Stomach (tissue), 4 donors: ENCODE measurements around the gene PFKFB4.

Source experiments
- POLR2A ChIP-seq, 4 donors: fragments of 450-650 bp; IDR thresholded peaks; one replicate each; pipeline ENCODE4 v1.6.1; 2016; ENCODE audit warnings: antibody characterized with exemption in 4 of 4, control low read depth in 2 of 4, mild to moderate bottlenecking in 1 of 4, moderate library complexity in 1 of 4
- TF ChIP-seq, protein P1 (sequence below), 7 experiments: fragments of 450-650 bp in 4 of 7; fragments of 200-600 bp in 3 of 7; sonication (generic) in 3 of 7; IDR thresholded peaks; one replicate each; pipeline ENCODE4 v1.5.1; 2016 to 2019; ENCODE audit warnings: antibody characterized with exemption in 7 of 7, control low read depth in 2 of 7, mild to moderate bottlenecking in 1 of 7

DNA sequence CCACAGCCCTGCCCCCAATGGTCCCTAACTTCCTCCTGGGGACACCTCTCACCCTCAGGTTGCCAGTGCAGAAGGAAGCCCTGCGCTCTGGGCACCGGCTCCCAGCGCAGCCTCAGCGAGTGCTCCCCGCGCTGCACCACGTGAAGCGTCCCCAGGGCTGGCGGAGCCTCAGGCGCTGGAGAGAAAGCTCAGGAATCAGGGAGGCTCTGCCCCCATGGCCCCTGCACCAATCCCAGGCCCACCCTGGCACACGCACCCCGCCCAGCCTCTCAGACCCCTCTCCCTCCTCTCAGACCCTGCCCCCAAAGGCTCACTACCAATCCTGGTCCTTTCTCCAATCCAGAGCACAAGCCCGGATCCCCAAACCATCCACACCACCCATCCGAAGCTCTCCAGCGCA lies 31.6 kb upstream of the PFKFB4 start:
- TF ChIP-seq POLR2A (IDR thresholded peaks at IDR 0.05): no peak
- TF ChIP-seq, protein P1, sequence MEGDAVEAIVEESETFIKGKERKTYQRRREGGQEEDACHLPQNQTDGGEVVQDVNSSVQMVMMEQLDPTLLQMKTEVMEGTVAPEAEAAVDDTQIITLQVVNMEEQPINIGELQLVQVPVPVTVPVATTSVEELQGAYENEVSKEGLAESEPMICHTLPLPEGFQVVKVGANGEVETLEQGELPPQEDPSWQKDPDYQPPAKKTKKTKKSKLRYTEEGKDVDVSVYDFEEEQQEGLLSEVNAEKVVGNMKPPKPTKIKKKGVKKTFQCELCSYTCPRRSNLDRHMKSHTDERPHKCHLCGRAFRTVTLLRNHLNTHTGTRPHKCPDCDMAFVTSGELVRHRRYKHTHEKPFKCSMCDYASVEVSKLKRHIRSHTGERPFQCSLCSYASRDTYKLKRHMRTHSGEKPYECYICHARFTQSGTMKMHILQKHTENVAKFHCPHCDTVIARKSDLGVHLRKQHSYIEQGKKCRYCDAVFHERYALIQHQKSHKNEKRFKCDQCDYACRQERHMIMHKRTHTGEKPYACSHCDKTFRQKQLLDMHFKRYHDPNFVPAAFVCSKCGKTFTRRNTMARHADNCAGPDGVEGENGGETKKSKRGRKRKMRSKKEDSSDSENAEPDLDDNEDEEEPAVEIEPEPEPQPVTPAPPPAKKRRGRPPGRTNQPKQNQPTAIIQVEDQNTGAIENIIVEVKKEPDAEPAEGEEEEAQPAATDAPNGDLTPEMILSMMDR (IDR thresholded peaks at IDR 0.05): no peak
